GM13976 (cell line): Measurements from ENCODE around the gene MDP1.

Source experiments
- DNase-seq: peaks from one replicate; pipeline ENCODE4 v3.0.0; 2012; ENCODE audit warnings: low spot score
- CTCF ChIP-seq: IDR thresholded peaks from 2 replicates; pipeline ENCODE4 v1.5.1; 2012; ENCODE audit warnings: borderline replicate concordance, mild to moderate bottlenecking; ENCODE audit not compliant: insufficient read depth; ENCODE audit errors: extremely low read depth, missing control alignments, control extremely low read depth
- in situ Hi-C: fragments of 300-500 bp; cut with MboI; formaldehyde crosslinking; loops from one replicate; pipeline ENCODE4 v1.12.0; 2022; ENCODE audit warnings: low sequenced_read_pairs, mixed read lengths, inconsistent platforms; ENCODE audit not compliant: unreplicated experiment

MDP1 gene

DNA sequence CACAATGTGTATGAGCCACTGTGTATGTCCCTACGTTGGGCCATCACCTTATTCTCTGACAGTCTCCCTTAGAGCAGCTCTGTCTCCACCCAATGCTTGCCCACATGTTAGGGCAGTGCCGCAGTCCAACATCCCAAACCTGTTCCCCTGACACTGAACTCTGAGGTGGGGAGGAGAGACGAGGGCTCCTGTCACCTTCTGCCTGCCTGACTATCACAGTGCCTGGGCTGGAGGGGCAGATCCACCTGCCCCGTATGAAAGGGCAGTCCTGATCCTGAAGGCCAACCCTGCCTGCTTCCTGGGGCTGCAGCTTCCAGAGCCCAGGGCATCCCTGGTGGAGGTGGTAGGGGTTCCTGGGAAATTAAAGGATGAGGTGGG is 44.9 kb upstream of the MDP1 start:
- TF ChIP-seq CTCF: no peak
- no peak for DNase-seq
- in situ Hi-C loops: no loop called here

DNA sequence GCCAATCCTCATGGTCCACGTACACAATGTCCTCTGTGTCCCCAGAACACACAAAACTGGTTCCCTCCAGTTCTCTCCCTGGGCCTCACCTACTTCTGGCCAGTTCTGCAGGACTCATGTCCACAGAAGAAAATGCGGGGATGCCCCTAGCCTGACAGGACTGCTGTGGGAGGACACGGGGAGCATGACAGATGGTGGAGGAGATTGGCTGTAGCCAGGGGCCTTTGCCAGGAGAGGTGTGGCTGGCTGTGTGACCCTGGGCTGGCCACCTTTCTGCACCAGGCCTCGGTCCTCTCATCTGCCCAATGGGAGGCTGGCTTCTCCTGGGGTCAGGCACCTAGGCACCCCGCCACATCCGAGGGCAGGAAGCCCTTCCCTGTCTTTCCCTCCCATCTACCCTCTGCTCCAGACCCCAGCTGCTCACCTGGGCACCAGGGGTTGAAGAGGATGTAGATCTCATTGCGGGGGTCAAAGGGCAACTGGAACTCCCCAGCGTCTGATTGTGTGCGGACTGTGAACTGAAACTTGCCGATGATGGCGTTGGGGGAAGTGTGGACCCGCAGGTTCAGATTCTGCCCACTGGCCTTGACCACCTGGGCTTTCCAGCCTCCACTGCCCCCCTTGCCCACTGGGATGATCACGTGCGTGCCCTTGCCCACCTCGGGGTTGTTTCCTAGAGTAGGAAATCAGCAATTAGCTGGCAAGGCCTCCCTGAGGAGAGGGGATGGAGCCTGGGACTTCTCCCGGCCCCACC is 44.3 kb upstream of the MDP1 start:
- in situ Hi-C loops: no loop called here

GRCh38 chr14:24259282-24260025 is 43.6 kb upstream of the MDP1 start:
- TF ChIP-seq CTCF: no peak
- no peak for DNase-seq
- in situ Hi-C loops: no loop called here

More for the DNA sequence above, 44.3 kb upstream of the MDP1 start:
- TF ChIP-seq CTCF: no peak
- DNase-seq: no peak

DNA sequence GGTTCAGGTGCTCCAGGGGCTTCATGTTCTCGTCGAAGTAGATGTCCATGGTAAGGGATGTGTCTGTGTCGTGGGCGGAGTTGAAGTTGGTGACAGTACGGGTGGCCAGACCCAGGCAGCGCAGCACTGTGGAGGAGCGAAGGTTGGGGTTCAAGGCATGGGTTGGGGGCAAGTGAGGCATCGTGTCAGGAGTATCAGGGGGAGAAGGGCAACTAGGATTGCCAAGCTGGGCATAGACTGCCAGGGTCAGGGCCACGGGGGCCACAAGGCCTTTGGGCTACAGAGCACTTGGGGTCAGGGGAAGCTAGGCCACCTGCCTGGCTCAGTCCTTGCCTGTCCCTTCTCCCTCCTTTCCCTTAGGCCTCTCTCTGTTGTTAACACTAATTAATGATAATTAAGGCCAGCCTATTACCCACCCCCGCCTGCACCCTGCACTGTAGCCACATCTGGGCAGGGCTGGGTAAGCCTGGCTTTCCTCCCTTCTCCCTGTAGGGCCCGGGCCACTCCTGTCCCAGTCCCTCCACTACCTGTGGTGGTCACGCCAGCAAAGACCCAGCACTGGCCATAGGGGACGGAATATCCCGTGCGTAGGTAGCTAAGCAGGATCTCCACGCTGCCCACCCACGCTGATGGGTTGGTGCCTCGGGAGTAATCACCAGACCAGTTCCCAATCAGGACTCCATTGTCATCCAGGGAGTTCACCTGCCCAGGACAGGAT is 42.8 kb upstream of the MDP1 start:
- TF ChIP-seq CTCF: no peak
- in situ Hi-C loops: no loop called here
- no peak for DNase-seq

GRCh38 chr14:24258119-24258518 is 42.3 kb upstream of the MDP1 start:
- in situ Hi-C loops: no loop called here
- DNase-seq: no peak
- no peak for TF ChIP-seq CTCF

DNA sequence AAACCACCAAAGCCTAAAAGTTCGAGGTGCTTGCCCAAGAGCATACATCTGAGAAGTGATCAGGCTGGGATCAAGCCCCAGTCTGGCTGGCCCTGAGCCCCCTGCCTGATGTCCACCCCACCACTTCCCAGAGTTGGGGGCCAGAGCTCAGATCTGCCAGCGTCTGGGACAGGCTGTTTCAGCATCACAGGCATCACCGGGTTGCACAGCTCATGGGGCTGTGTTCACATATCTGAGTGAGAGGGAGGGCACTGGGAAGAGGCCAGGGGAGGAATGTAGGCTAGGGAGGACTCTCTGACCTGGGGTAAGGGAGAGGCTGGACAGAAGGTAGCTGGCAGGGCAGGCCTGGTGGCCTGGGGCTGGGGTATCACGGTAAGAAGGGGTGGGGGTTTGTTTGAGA is 41.1 kb upstream of the MDP1 start:
- in situ Hi-C loops: no loop called here
- TF ChIP-seq CTCF: no peak
- DNase-seq: no peak
